GM19239 (cell line): ENCODE results near the gene AUH.
"Not testable (repeated sequence)": the region's sequence is repeated elsewhere in the genome, so short reads cannot be mapped to it uniquely, and the experiment has no call there.

Source experiments
- DNase-seq: peaks from one replicate; pipeline ENCODE4 v3.0.0; 2011; ENCODE audit warnings: low spot score; ENCODE audit not compliant: insufficient read length
- FAIRE-seq: peaks from 2 replicates; lab custom pipeline; 2011; peaks lifted over from hg19 to GRCh38; lab: Jason Lieb, UNC

The AUH gene

DNA sequence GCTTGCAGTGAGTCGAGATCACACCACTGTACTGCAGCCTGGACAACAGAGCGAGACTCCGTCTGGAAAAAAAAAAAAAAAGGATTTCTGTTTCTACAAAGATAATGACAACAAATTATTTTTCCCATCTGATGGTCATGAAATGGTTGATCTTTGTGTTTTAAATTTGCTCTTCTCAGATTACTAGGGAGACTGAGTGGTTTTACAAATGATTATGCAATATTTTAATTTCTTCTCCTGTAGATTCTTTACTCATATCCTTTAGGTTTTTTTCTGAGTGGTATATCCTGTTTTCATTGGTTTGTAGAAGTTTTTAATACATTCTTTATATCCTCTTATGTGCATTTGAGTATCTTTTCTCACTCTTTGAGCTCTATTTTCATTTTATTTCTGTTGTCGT is 20.6 kb upstream of the AUH start:
- FAIRE-seq (no peak), DNase-seq (no peak)

DNA sequence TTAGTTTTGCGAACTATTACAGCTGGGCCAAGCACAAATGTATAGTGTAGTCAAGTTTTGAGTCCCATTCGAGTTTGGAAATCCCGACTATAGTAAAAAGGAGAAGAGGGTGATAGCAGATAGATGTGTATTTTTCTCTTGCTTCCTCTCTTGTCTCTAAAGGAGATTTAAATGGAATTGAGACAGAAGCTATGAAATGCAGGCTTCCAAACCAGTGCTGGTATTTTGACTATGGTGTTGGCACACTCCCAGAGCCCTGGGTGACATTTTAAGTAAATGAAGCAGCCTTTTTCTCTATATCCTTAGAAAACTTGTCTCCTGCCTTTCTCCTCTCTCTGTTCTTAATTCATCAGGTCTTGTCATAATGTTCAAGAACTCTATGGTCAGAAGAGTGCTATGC is 17.7 kb upstream of the AUH start:
- DNase-seq (no peak), FAIRE-seq (no peak)

DNA sequence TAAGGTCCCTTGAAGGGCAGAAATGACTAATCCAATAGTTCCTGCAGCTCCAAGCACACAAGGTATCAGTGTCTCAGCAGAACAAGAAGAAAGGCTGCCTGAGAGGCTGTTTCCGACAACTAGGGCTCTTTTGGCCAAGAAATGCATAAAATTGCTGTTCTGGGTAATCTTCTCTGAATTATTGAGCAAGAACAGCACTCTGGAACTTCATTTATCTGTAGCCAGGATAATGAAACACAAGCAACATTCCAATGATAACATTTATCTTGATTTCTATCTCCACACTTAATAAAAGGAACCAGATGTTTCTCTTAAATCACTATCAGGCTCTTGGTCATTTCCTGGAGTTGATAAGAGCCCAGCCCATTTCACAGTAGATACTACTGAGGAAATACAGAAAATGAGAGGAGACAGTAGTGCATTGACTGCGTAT is 17.0 kb upstream of the AUH start:
- DNase-seq (no peak), FAIRE-seq (no peak)

DNA sequence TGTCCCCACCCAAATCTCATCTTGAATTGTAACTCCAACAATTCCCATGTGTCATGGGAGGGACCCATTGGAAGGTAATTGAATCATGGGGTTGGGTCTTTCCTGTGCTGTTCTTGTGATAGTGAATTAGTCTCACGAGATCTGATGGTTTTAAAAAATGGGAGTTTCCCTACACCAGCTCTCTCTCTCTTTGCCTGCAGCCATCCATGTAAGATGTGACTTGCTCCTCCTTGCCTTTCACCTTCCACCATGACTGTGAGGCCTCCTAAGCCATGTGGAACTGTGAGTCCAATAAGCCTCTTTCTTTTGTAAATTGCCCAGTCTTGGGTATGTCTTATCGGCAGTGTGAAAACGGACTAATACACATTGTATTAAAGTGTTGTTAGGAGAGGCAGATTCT is 16.3 kb upstream of the AUH start:
- not testable (repeated sequence) for DNase-seq, FAIRE-seq

DNA sequence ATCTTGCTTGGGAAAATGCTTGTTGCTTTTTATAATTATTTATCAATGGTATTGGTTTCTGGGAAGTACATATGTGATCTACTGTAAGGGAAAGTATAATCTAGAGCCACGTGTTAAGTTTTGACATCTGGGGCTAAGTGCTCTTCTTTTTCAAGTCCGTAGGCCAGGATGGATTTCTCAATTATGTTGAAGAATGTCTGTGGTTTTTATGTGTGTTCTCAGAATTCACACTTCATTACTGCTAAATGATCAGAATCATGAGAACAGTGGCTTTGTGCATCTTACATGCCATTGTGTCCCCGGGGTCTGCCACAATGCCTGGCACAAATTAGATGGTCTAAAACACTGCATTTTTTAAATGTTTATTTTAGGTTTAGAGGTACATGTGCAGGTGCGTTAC is 14.5 kb upstream of the AUH start:
- DNase-seq (no peak), FAIRE-seq (no peak)

DNA sequence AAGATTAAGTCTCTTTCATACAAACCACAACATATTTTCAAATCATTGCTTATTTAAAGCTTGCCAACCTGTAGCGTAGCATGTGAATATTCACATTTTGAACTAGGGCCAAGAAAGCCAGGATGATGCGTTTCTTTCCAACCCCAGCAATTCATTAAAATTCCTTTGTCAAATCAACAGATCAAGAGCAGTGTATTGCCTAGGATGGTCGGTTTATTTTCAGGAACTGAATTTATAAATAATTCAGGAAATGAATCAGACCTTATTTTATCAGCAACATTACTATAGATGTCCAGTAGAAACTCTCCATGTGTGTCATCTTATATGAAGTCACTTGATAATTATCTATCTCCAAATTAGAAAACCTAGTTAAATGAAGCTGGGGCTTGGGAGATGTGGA is 13.2 kb upstream of the AUH start:
- no peak for DNase-seq
- FAIRE-seq, result no peak

DNA sequence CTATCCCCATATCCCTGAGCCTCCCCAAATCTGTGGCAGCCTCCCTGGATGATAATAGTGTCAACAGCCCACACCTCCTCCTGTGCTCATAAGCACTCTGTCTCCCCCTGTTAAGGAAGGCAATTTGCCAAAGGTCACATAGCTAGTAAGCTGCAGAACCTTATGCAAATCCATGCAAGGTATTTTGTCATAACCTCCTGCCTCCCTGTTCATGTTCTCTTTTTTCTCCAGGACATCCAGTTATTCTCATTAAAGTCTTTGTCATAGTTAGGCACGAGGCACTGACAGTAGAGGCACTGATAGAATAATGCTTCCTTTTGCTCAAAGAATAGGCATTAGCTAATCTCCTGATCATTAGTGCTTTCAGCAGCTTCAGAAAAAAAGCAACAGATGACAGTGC is 10.2 kb upstream of the AUH start:
- FAIRE-seq (no peak), DNase-seq (no peak)

DNA sequence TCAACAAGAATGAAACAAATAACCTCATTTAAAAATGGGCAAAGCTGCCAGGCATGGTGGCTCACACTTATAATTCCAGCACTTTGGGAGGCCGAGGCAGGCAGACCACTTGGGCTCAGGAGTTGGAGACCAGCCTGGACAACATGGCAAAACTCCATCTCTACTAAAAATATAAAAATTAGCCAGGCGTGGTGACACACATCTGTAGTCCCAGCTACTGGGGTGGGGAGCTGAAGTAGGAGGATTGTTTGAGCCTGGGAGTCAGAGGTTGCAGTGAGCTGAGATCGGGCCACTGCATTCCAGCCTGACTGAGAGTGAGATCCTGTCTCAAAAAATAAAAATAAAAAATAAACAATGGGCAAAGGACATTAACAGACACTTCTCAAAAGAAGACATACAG is 8.3 kb upstream of the AUH start:
- not testable (repeated sequence) for DNase-seq, FAIRE-seq

DNA sequence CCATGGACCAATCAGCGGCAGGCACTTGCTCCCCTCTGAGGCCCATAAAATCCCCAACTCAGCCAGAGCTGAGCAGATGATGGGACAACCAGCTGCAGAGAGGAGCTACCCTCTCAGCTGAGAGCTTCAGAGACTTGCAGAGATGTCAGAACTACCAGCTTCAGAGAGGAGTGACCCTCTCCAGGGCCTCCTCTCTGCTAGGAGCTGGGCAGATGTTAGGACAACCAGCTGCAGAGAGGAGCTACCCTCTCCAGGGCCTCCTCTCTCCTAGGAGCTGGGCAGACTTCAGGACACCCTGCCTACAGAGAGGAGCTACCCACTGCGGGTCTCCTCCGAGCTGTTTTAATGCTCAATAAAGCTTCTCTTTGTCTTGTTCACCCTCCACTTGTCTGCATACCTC is 3.0 kb upstream of the AUH start:
- DNase-seq, result no peak
- FAIRE-seq, result no peak

DNA sequence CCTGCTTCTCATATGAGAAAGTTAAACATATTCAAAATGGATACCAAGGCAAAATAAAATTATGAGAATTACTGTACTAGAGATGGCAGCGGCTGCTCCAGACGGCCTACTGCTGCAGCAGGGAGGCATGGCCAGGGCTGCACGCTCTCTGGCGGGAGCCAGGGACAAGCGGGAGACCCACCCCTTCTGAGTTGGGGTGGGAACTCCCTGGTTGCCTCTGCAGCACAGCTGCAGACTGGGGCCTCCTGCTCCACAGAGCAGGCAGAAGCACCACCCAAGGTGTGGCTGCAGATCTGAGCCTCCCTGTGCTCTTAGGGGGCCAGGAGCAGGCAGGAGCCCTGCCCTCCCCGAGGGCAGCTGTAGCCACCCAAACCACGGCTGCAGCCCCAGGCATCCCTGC is 2.3 kb upstream of the AUH start:
- no peak for FAIRE-seq
- DNase-seq, result no peak

DNA sequence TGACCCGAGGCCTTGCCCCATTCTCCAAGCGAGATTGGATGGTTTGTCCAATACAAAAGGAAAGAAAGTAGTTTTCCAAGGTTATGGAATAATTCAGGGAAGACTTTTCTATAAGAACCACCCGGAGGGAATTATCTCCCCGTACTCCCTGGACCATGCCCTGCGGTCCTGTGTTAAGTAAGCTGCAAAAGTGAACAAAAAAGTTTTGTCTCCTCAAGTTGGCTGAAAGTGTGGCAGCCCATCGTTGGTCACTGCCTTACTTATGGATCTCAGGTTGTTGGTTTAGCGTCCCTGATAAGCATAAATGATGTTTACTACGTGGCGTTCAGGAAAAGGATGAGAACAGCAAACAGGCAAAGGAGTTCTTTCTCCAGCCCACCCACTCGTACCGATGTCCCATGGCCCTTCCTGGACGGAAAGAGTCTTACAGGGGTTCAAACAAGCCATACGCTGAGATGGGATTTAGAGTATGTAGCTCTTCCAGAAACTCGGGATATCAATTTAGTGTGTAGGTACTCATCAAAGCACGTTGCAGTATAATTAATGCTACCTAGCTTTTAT is 413 bp upstream of the AUH start:
- no peak for FAIRE-seq
- DNase-seq, result no peak

DNA sequence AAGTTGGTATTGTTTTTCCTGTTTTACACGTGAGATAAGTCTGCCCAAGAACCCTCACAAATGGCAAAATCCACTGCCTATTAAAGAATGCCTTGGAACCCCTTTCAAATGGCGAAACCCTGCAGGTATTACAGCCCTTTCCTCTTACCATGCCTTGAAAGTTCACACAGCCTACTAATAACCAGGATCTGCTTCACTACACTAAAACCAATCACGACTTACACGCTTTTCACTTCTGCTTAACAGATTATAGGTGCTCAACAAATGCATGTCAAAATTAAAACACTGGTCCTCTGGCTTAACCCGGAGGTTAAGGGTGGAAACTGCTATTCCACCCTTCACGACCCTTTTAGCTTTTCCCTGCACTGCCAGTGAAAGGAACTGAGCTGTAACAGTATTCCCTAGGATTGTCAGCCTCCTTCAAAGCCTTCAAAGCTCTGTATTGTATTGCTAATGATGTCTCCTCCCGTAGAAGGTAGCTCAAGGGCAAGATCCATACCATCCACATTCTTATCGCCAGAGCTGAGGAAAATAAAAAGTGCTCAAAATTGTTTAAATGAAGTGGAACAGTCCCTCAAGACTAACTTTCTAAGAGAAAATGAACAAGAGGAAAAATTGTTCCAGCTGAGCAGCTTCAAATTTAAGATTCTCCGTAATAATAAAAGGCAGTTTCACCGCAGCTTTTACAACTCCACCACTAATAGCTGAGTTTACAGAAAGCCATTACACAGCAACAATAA is 997 bp downstream of the AUH start:
- FAIRE-seq, result peak; percentile 87
- no peak for DNase-seq

DNA sequence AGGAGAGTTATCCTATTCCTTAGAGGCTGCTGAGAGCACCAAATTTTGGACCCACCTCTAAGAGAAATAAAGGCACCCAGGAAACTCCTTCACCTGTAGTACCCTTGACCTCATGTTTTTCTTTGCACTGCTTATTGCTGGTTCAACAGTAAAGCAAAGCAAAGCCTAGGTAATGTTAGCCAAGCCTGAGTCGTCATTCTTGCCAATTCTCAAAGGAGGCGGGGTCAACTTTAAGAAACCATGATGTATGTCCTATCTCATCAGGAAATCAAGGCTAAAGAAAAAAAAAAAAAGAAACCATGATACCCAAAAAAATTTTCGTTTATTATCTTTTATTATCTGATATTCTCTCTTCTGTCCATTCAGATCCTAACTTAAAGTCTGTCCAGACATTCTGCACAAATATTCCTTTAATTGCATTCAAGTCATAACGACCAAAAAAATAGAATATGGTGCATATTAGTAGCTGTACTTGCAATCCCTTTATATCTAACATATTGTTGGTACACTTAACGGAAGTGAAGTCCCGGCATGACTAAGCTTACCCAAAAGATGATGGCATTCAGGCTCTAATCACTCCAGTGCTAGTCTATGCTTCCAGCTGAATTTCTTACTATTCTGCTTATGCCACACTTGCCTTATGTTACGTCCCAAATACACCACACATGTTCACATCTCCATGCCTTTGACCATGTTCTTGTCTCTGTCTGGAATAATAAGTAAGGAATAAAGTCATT is 1.8 kb downstream of the AUH start:
- no peak for FAIRE-seq

DNA sequence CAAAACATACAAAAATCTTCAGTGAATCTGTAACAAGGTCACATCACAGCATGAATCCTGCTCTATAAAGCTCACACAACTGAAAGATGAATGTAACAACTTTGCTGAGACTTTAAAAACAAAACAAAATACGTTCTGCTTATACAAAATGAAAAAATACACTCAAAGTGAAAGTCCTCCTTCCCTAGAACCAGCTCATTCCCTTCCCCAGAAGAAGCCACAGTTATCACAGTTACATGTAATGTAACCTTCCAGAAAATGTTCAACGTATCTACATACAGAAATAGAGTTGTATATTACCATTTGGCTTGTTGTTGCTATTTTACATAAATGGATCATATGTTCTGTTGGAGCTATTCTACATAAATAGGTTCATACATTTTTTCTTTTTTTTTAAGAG is 2.6 kb downstream of the AUH start:
- DNase-seq, result no peak
- FAIRE-seq, result peak; percentile 68

More for the DNA sequence above, 1.8 kb downstream of the AUH start:
- no peak for DNase-seq

DNA sequence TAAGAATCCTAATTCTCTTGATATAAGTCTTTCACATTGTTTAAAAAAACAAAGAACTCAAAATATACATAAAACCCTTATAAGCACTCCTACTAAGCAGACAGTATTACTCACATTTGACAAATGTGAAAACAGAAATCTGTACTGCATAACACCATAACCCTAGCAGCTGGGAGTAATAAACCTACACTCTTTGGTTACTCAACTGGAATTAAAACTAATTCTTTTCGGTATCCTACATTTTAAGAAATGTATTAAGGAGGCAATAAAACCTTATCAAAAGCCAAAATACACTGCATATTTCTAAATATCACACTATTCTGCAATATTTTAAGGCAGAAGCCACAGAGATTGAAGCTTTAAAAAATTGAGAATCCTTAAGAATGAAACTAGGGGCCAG is 6.8 kb downstream of the AUH start:
- FAIRE-seq, result no peak
- DNase-seq, result no peak

DNA sequence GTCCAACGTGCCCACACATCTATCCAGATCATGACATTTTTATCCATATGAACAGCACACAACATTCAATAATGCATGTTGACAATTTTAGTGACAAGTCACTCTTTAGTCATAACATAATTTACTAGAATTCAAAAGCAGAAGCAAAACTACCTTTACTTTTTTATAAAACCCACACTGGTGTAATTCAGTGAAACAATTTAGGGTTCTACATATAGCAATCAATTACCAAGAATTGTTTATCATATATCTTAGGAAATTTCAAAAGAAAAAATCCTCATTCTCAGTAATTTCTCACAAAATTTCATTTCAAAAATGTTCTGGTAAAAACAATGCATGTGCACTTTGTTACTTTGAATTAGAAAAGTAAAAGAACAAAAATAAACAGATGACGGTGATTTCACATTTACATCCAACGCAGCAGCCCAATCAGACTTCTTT is 12.6 kb downstream of the AUH start:
- FAIRE-seq (no peak), DNase-seq (no peak)

DNA sequence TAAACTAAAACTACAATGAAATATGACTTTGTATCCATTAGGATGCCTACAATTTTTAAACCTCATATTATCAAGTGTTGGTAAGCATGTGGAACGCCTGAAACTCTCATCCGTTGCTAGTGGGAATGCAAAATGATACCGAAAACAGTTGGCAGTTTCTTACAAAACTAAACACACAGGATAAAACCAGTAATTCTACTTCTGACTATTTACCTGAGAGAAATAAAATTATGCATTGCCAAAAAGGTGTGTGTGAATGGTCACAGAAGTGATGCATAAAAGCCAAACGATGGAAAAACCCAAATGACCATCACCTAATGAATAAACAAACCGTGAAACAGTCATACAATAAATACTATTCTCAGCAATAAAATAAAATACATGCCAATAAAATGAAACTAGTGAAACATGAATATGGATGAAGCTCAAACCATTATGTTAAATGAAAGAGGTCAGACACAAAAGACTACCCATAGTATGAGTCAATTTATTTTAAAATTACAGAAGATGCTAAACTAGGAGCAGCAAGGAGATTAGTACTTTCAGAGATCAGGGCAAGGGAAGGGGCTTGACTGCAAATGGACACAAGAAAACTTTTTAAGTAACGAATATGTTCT is 13.4 kb downstream of the AUH start:
- no peak for DNase-seq
- no peak for FAIRE-seq

DNA sequence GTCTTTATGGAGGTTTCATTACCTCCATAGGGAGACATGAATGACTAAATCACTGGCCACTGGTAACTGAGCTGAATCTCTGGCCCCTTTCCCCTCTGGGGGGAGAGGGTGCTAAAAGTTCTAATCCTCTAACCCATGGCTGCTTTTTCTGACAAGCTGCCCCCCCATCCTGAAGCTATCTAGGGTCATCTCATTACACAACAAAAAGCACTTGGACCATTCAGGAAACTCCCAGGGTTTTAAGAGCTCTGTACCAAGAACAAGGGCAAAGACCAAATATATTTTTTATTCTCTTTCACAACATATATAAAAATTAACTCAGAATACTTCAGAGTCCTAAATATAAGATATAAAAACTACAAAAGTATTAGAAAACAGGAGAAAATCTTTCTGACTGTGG is 14.3 kb downstream of the AUH start:
- no peak for FAIRE-seq
- DNase-seq, result no peak

DNA sequence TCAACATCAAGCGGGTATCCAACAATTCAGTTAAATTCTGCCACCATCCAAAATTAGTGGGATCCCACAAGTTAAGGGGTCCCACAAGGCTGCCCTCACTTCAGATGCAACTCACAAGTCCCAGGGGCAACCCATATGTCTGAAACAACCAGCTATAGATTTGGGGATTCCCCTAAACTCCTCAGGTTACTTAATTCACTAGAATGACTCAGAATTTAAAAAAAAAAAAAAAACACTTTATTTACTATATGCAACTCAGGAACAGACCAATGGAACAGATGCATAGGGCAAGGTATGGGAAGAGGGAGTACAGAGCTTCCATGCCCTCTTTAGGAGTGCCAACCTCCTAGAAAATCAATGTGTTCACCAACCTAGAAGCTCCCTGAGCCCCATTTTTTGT is 15.1 kb downstream of the AUH start:
- no peak for FAIRE-seq
- DNase-seq, result no peak

DNA sequence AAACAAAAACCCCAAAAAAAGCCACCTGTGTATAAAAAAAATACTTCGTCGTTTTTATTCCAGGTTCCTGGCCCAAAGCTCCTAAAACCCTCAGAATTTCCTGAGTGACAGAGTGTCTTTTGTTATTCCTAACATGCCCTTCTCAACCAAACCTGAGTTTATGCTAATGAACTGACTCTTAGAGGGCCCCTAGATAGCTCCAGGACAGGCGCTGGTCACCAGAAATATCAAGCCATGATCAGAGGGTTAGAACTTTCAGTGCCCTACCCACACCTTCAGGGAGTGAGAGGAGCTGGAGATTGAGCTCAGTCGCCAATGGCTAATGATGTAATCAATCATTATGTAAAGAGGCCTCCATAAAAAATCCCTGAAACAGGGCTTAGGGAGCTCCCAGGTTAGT is 15.7 kb downstream of the AUH start:
- FAIRE-seq (no peak), DNase-seq (no peak)

DNA sequence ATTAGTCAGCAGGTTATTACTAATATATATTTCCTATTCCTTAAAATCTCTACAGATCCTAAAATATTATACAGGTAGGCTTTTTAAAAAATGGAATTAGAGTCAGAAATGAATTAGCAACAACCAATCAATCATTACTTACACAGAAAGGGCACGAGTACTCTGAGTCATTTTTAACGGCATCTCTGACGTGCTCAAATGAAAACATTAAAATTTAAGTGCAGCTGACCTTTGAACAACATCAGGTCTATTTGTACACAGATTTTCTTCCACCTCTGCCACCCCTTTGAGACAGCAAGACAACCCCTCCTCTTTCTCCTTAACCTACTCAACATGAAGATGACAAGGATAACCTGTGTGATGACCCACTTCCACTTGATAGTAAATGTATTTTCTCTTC is 19.1 kb downstream of the AUH start:
- DNase-seq, result no peak
- FAIRE-seq, result no peak
